HG02852 (cell line): ENCODE results near the gene ARF1.

Experiments
- ATAC-seq: cut with Tn5 transposase; IDR thresholded peaks from one replicate; pipeline ENCODE4 v1.9.1; 2021; ENCODE audit warnings: mild to moderate bottlenecking, moderate library complexity; ENCODE audit not compliant: unreplicated experiment

Gene ARF1

GRCh38 chr1:228144993-228145343, 62.5 kb downstream of the ARF1 start:
- no peak for ATAC-seq

GRCh38 chr1:228145463-228146416, 63.2 kb downstream of the ARF1 start:
- ATAC-seq = no peak

DNA sequence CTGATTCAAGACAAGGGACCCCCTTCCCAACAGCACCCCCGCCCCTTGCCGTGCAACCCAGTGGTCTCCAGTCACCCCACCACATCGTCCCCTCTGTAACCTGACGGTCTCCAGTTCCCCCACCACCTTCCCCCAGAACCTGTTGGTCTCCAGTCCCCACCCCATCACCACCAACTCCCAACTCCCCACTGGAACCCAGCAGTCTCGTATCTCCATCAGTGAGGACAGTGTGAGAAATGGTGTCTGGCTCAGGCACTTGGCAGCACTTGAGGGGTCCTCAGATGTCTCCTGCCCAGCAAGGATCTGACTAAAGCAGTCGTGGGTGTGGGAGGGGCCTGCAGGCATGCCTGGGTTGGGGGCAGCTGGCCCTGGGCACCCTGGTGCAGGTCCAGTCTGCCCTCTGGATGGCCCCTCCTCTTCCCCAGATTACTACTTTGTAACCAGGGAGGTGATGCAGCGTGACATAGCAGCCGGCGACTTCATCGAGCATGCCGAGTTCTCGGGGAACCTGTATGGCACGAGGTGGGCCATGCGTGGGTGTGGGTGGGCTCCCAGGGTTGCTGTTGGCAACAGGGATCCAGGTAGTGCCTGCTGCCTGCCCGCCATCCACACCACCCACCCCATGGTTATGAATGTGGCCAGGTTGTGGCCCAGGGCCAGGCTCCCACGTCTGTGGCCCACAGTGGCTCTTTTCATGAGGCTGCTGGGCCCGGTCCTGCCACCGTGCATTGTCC, 64.1 kb downstream of the ARF1 start:
- ATAC-seq = no peak

GRCh38 chr1:228147151-228147693, 64.7 kb downstream of the ARF1 start:
- no peak for ATAC-seq

DNA sequence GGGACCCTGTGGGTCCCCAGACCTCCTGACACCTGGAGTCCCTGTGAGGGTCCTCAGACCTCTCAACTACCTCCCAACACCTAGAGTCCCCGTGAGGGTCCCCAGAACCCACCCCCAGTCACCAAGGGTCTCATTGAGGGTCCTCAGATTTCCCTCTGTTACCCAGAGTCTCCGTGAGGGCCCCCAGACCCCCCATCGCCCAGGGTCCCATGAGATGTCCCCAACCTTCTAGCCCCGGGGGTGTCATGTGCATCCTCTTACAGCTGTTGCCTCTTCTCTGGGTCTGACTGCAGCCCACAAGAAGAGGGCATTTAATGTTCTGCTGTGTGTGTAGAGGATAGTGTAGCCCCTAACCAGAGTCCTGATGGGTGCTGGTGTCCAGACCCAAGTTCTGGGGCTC, 65.3 kb downstream of the ARF1 start:
- no peak for ATAC-seq

GRCh38 chr1:228148196-228148861, 65.8 kb downstream of the ARF1 start:
- no peak for ATAC-seq
